ENCODE measurements around the gene RAPGEF1.
A peak's percentile ranks its signal among the peaks of the same experiment; 100 is the strongest.

RAPGEF1 gene

GRCh38 chr9:131669269-131670157 lies 70.4 kb downstream of the RAPGEF1 start:
- TF ChIP-seq CTCF (IDR thresholded peaks at IDR 0.05; ENCODE audit: low read depth, low read length, missing control alignments), result no peak
- peak overlapping the region; percentile 44 for H3K4me3 ChIP-seq (ENCODE audit: low read depth, low read length)

GRCh38 chr9:131668439-131669268 lies 71.2 kb downstream of the RAPGEF1 start:
- DNase-seq (ENCODE audit: low read depth), result no peak
- no peak for TF ChIP-seq CTCF (IDR thresholded peaks at IDR 0.05; ENCODE audit: low read depth, low read length, missing control alignments)
- peak overlapping the region; percentile 49 for H3K4me3 ChIP-seq (ENCODE audit: low read depth, low read length)

More at GRCh38 chr9:131669269-131670157, 70.4 kb downstream of the RAPGEF1 start:
- no peak for DNase-seq (ENCODE audit: low read depth)

GRCh38 chr9:131668057-131668438 lies 71.8 kb downstream of the RAPGEF1 start:
- no peak for DNase-seq (ENCODE audit: low read depth)
- H3K4me3 ChIP-seq (ENCODE audit: low read depth, low read length), result peak overlapping the region; percentile 49; the same call in 1 of the 2 replicates
- no peak for TF ChIP-seq CTCF (IDR thresholded peaks at IDR 0.05; ENCODE audit: low read depth, low read length, missing control alignments)

GRCh38 chr9:131667576-131667975 lies 72.3 kb downstream of the RAPGEF1 start:
- peak overlapping the region; percentile 49 for H3K4me3 ChIP-seq (ENCODE audit: low read depth, low read length)
- DNase-seq (ENCODE audit: low read depth), result no peak
- no peak for TF ChIP-seq CTCF (IDR thresholded peaks at IDR 0.05; ENCODE audit: low read depth, low read length, missing control alignments)

- TF ChIP-seq CTCF (IDR thresholded peaks at IDR 0.05; ENCODE audit: low read depth, low read length, missing control alignments), result no peak
- no peak for DNase-seq (ENCODE audit: low read depth)
- peak overlapping the region; percentile 49 for H3K4me3 ChIP-seq (ENCODE audit: low read depth, low read length)
Observed at GRCh38 chr9:131666774-131667173, 73.1 kb downstream of the RAPGEF1 start.

- TF ChIP-seq CTCF (IDR thresholded peaks at IDR 0.05; ENCODE audit: low read depth, low read length, missing control alignments), result no peak
- DNase-seq (ENCODE audit: low read depth), result no peak
Observed at GRCh38 chr9:131666029-131666428, 73.8 kb downstream of the RAPGEF1 start.

More at GRCh38 chr9:131666029-131666428, 73.8 kb downstream of the RAPGEF1 start:
- no peak overlapping the region; the same call in 1 of the 2 replicates for H3K4me3 ChIP-seq (ENCODE audit: low read depth, low read length)
